Measurements from ENCODE around the gene MAP3K8.

Gene MAP3K8

GRCh38 chr10:30490289-30491000 is 56.5 kb downstream of the MAP3K8 start:
- DNase-seq (ENCODE audit: low read depth): no peak

DNA sequence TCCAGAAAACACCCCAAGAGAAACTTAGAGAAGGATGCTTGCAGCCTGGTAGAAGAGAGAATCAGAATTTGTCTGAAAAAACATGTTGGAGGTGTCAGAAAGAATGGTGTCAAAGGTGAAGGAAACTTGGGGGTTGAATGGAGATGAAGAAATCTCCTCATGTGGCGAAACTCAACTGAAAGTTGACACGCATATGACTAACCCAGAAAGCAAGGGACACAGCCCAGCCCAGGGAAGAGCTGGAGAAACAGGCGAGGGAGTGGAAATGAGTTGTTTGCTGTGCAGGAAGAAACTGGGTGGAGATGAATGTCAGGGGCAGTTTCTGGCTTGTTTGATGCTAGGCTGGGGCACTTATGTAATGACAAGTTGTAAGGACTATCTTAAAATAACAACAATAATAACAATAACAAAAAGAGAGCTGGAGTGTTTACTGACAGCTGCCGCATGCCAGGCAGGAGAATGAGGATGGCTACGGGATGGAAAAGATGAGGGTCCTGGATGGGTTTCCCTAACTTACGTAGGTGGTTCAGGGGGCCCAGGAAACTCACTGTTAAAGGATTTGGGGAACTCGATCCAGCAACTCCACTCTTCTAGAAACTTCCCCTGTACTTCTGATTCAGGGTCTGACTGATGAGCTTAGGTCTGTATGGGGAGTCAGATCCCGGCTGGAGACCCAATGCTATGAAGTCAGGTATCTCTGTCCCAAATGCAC is 57.4 kb downstream of the MAP3K8 start:
- DNase-seq (ENCODE audit: low read depth): peak; percentile 83

- DNase-seq (ENCODE audit: low read depth): no peak
Measured at GRCh38 chr10:30491916-30492515, 58.0 kb downstream of the MAP3K8 start.

DNA sequence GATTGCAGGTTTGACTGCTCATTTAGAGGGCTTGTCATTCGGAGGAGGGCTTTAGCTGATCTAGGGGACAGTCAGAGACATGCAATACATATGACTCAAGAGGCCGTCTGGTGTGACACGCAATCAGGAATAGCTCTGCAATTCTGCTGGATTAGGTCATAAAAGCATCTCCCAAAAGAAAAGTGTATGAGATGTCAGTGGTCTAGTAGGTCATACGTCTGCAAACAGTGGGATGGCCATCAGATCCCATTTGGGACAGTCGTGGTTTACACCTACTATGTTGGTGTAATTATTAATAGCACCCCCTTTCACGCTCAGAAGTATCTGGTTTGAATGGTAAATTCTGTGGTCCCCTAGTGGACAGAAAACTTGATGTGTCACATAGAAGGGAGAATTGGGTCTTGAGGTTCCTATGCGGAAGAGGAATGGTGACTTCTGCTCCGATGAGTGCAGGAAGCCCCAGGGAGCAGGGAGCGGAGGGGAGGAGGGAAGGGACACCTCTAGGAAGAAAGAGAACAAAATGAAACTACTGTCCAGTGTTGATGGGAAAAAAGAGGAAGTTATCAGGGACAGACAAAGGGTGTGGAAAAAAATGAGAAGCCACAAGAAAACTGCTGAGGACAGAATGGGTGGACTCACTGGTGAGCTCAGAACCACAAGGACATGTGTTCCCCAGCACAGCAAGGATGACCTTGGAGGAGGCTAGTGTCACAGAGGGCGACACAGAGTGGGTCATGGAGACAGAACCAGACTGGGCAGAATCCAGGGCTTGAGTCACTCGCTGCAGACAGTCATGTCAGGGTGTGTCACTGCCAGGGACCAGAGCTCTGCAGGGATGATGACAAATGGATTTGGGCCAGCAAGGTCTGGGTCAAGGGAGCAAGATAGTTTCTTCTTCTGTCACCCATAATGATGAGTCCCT is 59.9 kb downstream of the MAP3K8 start:
- peak; percentile 56 for DNase-seq (ENCODE audit: low read depth)

- DNase-seq (ENCODE audit: low read depth): no peak
Measured at GRCh38 chr10:30494558-30494957, 60.6 kb downstream of the MAP3K8 start.

DNA sequence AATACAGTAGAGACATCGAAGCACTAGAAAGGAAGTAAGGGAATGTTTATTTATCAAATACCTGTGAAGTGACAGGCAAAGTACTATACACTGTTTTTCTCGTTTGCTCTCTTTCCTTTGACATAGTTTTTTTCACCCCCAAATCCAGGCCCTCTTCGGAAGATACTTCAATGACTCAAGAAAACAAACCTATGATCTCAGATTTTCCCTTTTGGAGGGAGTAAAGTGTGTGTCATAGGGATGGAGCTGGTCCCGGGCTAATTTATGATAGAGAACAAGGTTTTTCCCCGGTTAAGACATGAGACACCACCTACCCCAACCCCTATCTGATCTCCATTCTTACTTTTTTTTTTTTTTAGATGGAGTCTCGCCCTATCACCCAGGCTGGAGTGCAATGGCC is 61.7 kb downstream of the MAP3K8 start:
- no peak for DNase-seq (ENCODE audit: low read depth)

DNA sequence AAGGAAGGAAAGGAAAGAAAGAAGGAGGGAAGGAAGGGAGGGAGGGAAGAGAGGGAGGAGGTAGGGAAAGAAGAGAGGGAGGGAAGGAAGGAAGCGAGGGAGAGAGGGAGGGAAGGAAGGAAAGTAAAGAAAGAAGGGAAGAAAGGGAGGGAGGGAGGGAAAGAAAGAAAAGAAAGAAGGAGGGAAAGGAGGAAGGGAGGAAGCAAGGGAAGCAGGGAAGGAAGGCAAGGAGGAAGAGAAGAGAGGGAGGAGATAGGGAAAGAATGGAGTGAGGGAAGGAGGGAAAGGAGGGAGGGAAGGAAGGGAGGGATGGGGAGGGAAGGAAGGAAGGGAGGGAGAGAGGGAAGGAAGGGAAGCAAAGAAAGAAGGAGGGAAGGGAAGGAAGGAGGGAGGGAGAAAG is 65.8 kb downstream of the MAP3K8 start:
- DNase-seq (ENCODE audit: low read depth): no peak

- no peak for DNase-seq (ENCODE audit: low read depth)
Measured at GRCh38 chr10:30500534-30500933, 66.5 kb downstream of the MAP3K8 start.

- DNase-seq (ENCODE audit: low read depth): no peak
Measured at GRCh38 chr10:30500963-30501504, 67.0 kb downstream of the MAP3K8 start.

DNA sequence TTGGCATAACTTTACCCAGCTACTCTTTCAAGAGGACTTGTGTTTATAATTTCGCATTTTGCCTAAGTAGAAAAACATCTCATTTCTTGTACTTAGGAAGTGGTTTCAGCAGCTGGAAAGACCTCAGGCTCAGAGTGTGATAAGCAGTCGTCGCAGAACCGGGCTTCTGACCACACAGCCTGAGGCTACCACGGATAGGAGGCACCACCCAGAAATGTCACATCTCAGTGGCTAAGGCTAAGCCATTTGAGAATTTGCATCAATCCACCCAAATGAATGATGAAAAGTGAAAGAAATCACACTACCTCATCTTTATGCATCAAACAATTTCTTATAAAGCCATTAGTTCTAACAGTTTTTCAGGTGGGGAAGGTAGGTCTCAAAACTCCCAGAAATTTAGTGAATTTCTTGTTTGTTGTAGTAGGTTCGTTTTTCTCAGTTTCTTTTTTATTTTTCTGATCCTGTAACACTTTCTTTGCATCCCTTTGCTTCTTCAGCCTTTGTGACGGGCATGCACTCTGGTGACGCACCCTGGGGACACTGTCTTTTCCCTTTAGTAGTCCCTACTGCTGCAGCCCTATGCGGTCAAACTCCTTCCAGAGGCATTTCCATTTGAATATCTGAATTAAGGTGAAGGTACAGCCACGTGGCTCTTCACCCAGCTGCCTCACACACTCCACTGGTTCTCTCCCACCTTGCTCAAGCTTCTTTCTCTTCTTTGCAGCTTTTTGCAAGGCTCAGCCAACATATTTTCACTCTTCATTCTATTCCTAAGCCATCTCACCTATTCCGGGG is 68.5 kb downstream of the MAP3K8 start:
- peak; percentile 31 for DNase-seq (ENCODE audit: low read depth)

DNA sequence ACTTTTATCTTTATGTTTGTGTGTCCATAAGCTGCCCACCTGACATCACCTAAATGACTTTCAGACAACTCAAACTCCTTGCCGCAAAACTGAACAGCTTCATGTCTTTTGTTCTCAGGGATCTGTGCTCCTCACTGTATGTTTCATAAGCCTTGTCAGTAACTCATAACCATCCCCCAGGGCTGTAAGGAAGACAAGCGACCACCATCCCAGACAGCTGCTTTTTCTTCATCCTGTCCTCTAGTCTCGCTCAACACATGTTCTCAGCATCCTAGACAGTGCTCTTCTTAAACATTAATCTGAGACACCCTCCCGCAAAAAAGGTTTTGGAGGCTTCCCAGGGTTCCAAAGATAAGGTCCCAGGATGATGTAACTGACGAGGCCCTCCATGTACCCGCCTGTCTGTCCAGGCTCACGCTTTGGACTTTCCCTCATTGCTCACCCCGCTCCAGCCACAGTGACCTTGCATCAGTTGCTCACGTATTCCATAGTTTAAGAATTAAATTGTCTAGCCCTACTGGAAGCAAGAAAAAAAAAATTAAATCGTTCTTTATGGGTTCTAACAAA is 69.8 kb downstream of the MAP3K8 start:
- peak; percentile 70 for DNase-seq (ENCODE audit: low read depth)

DNA sequence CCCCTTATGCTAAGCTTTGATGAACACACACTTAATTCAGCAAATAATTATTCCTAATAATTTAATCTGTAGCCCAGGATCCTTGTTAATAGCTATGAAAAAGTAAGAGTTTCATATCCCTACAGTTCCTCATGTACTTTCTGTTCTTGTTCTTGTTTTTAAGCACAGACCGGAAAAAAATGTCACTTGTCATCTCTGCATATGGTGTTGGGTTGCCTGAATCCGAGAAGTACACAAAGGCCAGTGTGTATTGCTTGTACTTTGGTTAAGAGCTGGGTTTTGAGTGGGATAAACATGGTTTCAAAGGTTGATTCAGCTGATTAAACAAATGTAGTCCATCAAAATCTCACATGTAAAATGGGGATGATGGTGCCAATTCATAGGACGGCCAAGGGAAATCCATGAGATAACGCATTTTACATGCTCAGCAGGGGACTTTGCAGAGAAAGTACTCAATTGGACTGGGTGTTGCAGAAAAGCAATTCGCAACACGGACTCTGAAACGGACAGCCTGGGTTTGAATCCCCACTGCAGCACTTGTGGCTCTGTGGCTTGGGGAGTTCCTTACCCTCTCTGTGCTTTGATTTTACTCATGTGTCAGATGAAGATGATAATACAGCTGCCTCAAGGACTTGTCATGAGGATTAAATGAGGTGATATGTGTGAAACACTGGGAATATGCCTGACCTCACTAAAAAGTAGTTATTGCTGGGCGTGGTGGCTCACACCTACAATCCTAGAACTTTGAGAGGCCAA is 71.7 kb downstream of the MAP3K8 start:
- no peak for DNase-seq (ENCODE audit: low read depth)

DNA sequence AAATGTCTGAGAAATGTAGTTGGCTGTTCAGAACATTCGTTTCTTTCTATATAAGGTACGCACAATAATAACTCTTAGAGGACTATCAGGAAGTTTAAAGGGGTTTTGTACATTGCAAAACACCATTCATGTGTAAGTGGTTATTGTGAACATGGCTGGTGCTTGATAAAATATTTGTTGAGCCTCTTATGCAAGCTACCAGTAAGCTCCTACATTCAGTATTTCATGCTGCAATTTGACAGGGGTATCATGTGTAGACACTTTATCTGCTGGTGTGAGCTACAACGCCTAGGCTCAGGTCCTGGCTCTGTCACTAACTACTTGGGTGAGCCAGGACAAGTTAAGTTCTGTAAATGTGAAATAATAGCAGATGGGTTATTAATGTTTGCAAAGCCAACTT is 75.5 kb downstream of the MAP3K8 start:
- DNase-seq (ENCODE audit: low read depth): peak; percentile 68

DNA sequence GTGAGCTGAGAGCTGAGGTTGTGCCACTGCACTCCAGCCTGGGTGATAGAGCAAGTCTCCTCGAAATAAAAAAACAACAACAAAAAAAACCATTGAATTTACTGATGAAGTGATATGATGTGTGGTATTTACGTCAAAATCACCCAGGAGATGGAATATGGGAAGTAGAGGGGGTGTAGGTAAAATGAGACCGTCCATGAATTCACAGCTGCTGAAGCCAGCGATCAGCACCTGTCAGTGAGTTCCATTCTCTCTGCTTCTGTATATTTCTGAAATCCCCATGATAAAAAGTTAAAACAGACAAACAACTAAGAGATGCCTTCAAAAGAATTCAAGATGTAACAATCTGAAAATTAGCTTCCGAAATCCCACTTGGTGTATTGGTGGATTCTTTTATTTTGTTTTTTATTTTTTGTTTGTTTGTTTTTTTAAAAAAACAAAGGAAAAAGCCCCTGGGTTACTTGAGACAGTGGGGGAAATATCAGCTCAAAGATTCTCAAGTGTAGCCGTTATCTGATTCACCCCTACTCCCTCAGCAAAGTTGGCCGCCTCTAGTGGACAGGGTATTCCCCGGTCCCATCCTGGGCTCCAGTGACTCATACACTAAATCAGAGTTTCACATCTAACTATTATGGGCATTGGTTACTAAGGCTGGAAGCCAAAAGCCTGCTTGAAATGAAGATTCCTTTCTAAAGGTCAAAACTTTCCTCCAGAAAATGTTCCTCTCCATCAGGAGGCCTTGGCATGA is 76.4 kb downstream of the MAP3K8 start:
- peak; percentile 80 for DNase-seq (ENCODE audit: low read depth)

GRCh38 chr10:30510932-30511700 is 77.1 kb downstream of the MAP3K8 start:
- DNase-seq (ENCODE audit: low read depth): no peak
